ENCODE measurements around the gene RABAC1.

RABAC1 gene

GRCh38 chr19:41990028-41990427 is 30.9 kb upstream of the RABAC1 start:
- no peak for DNase-seq (ENCODE audit: extremely low read depth in 1 of 2, low read depth in 1 of 2)

GRCh38 chr19:41988947-41989346 is 29.8 kb upstream of the RABAC1 start:
- DNase-seq (ENCODE audit: extremely low read depth in 1 of 2, low read depth in 1 of 2) = no peak

- no peak for DNase-seq (ENCODE audit: extremely low read depth in 1 of 2, low read depth in 1 of 2)
Measured at GRCh38 chr19:41987141-41987860, 28.2 kb upstream of the RABAC1 start.

GRCh38 chr19:41984961-41985360 is 25.8 kb upstream of the RABAC1 start:
- no peak for DNase-seq (ENCODE audit: extremely low read depth in 1 of 2, low read depth in 1 of 2)

- DNase-seq (ENCODE audit: extremely low read depth in 1 of 2, low read depth in 1 of 2) = no peak
Measured at GRCh38 chr19:41981724-41982123, 22.6 kb upstream of the RABAC1 start.

GRCh38 chr19:41978470-41978869 is 19.3 kb upstream of the RABAC1 start:
- no peak for DNase-seq (ENCODE audit: extremely low read depth in 1 of 2, low read depth in 1 of 2)

GRCh38 chr19:41977916-41978315 is 18.8 kb upstream of the RABAC1 start:
- DNase-seq (ENCODE audit: extremely low read depth in 1 of 2, low read depth in 1 of 2) = no peak

- no peak for DNase-seq (ENCODE audit: extremely low read depth in 1 of 2, low read depth in 1 of 2)
Measured at GRCh38 chr19:41974652-41975051, 15.5 kb upstream of the RABAC1 start.

GRCh38 chr19:41971363-41971762 is 12.2 kb upstream of the RABAC1 start:
- no peak for DNase-seq (ENCODE audit: extremely low read depth in 1 of 2, low read depth in 1 of 2)

GRCh38 chr19:41969772-41970458 is 10.8 kb upstream of the RABAC1 start:
- DNase-seq (ENCODE audit: extremely low read depth in 1 of 2, low read depth in 1 of 2) = no peak

- DNase-seq (ENCODE audit: extremely low read depth in 1 of 2, low read depth in 1 of 2) = no peak
Measured at GRCh38 chr19:41968751-41969595, 9.9 kb upstream of the RABAC1 start.

- DNase-seq (ENCODE audit: extremely low read depth in 1 of 2, low read depth in 1 of 2) = no peak
Measured at GRCh38 chr19:41967054-41967783, 8.1 kb upstream of the RABAC1 start.

GRCh38 chr19:41965106-41965505 is 6.0 kb upstream of the RABAC1 start:
- DNase-seq (ENCODE audit: extremely low read depth in 1 of 2, low read depth in 1 of 2) = no peak

GRCh38 chr19:41960973-41961372 is 1.9 kb upstream of the RABAC1 start:
- no peak for DNase-seq (ENCODE audit: extremely low read depth in 1 of 2, low read depth in 1 of 2)

- DNase-seq (ENCODE audit: extremely low read depth in 1 of 2, low read depth in 1 of 2) = peak in 1 of 2 donors; percentile 68
Measured at GRCh38 chr19:41958367-41959055, 610 bp downstream of the RABAC1 start.

GRCh38 chr19:41957838-41958366 is 1.2 kb downstream of the RABAC1 start:
- DNase-seq (ENCODE audit: extremely low read depth in 1 of 2, low read depth in 1 of 2) = no peak

GRCh38 chr19:41957161-41957837 is 1.8 kb downstream of the RABAC1 start:
- DNase-seq (ENCODE audit: extremely low read depth in 1 of 2, low read depth in 1 of 2) = no peak

GRCh38 chr19:41956621-41957020 is 2.5 kb downstream of the RABAC1 start:
- DNase-seq (ENCODE audit: extremely low read depth in 1 of 2, low read depth in 1 of 2) = no peak

GRCh38 chr19:41955521-41955920 is 3.6 kb downstream of the RABAC1 start:
- no peak for DNase-seq (ENCODE audit: extremely low read depth in 1 of 2, low read depth in 1 of 2)

Data from activated CD8-positive, alpha-beta memory T cell treated with anti-CD3 and anti-CD28 coated beads for 1 hour (primary cell).